Measurements from ENCODE around the gene THSD7B. TPM values are rescaled to one million over a fixed set of nuclear protein-coding genes. Genes with fewer than 3 reads are reported as not detected.

Gene THSD7B
- polyA plus RNA-seq, 1 donor from 2014 or later = 0.46 TPM

GRCh38 chr2:137369106-137369505 lies 603.8 kb downstream of the THSD7B start:
- H3K4me3 ChIP-seq (ENCODE audit: low read length) = no peak overlapping the region
- H3K9ac ChIP-seq (ENCODE audit: low read length) = no peak overlapping the region
- no peaks in the 10 kb centered on the region for H3K79me2 ChIP-seq (replicated peaks; ENCODE audit: insufficient read depth, low read length)
- H2AFZ ChIP-seq (ENCODE audit: low read depth, low read length) = no peak overlapping the region
- no peaks in the 10 kb centered on the region for H4K20me1 ChIP-seq (ENCODE audit: insufficient read depth)
- H3K27me3 ChIP-seq (ENCODE audit: insufficient read depth, low read depth, low read length) = no peaks in the 10 kb centered on the region
- H3F3A ChIP-seq (ENCODE audit: insufficient read depth, low read length, poor library complexity, severe bottlenecking) = no peaks in the 10 kb centered on the region
- TF ChIP-seq EP300 (conservative IDR thresholded peaks at IDR 0.05; ENCODE audit: poor library complexity, severe bottlenecking) = no peak
- no peak for TF ChIP-seq REST (IDR thresholded peaks at IDR 0.05; ENCODE audit: borderline replicate concordance)
- no peak for TF ChIP-seq POLR2AphosphoS5 (IDR thresholded peaks at IDR 0.05)
- no peak for TF ChIP-seq CTCF (IDR thresholded peaks at IDR 0.05; ENCODE audit: poor library complexity, severe bottlenecking)
- no peak for TF ChIP-seq MXI1 (conservative IDR thresholded peaks at IDR 0.05; ENCODE audit: poor library complexity, severe bottlenecking)
- no peak for TF ChIP-seq TAF1 (IDR thresholded peaks at IDR 0.05; ENCODE audit: low read depth)
- no peak for TF ChIP-seq RAD21 (conservative IDR thresholded peaks at IDR 0.05)
- TF ChIP-seq EZH2 (IDR thresholded peaks at IDR 0.05; ENCODE audit: borderline replicate concordance, insufficient read depth, low read length, poor library complexity, severe bottlenecking) = no peak
- TF ChIP-seq SMC3 (conservative IDR thresholded peaks at IDR 0.05; ENCODE audit: poor library complexity) = no peak
- H3K9me2 ChIP-seq (ENCODE audit: insufficient read depth, low read length) = no peaks in the 10 kb centered on the region
- no peaks in the 10 kb centered on the region for H3K9me3 ChIP-seq (ENCODE audit: low read length)
- H3K27ac ChIP-seq (ENCODE audit: low read length) = no peak overlapping the region
- H3K36me3 ChIP-seq (ENCODE audit: insufficient read depth, low read length) = no peaks in the 10 kb centered on the region
- H3K4me2 ChIP-seq (ENCODE audit: low read length) = no peak overlapping the region

- Histone ChIP-seq H2AFZ (ENCODE audit: low read depth, low read length) (no peak overlapping the region), H3K4me3 (ENCODE audit: low read length) (no peak overlapping the region), H3K9me2 (ENCODE audit: insufficient read depth, low read length) (no peaks in the 10 kb centered on the region), H3K27ac (ENCODE audit: low read length) (no peak overlapping the region), H3K27me3 (ENCODE audit: insufficient read depth, low read depth, low read length) (no peaks in the 10 kb centered on the region), H3K9ac (ENCODE audit: low read length) (no peak overlapping the region), H4K20me1 (ENCODE audit: insufficient read depth) (no peaks in the 10 kb centered on the region), H3K79me2 (replicated peaks; ENCODE audit: insufficient read depth, low read length) (no peaks in the 10 kb centered on the region), H3K36me3 (ENCODE audit: insufficient read depth, low read length) (no peaks in the 10 kb centered on the region), H3F3A (ENCODE audit: insufficient read depth, low read length, poor library complexity, severe bottlenecking) (no peaks in the 10 kb centered on the region), H3K9me3 (ENCODE audit: low read length) (no peaks in the 10 kb centered on the region), H3K4me2 (ENCODE audit: low read length) (no peak overlapping the region)
- no peak for TF ChIP-seq POLR2AphosphoS5 (IDR thresholded peaks at IDR 0.05)
- no peak for TF ChIP-seq EP300 (conservative IDR thresholded peaks at IDR 0.05; ENCODE audit: poor library complexity, severe bottlenecking)
- no peak for TF ChIP-seq EZH2 (IDR thresholded peaks at IDR 0.05; ENCODE audit: borderline replicate concordance, insufficient read depth, low read length, poor library complexity, severe bottlenecking)
- no peak for TF ChIP-seq CTCF (IDR thresholded peaks at IDR 0.05; ENCODE audit: poor library complexity, severe bottlenecking)
- no peak for TF ChIP-seq RAD21 (conservative IDR thresholded peaks at IDR 0.05)
- no peak for TF ChIP-seq MXI1 (conservative IDR thresholded peaks at IDR 0.05; ENCODE audit: poor library complexity, severe bottlenecking)
- TF ChIP-seq SMC3 (conservative IDR thresholded peaks at IDR 0.05; ENCODE audit: poor library complexity) = no peak
- TF ChIP-seq TAF1 (IDR thresholded peaks at IDR 0.05; ENCODE audit: low read depth) = no peak
- no peak for TF ChIP-seq REST (IDR thresholded peaks at IDR 0.05; ENCODE audit: borderline replicate concordance)
These were observed 613.8 kb downstream of the THSD7B start for GRCh38 chr2:137379186-137379585.
